HG03139 (cell line): ENCODE results near the gene RBL2.

ENCODE experiments used
- ATAC-seq: cut with Tn5 transposase; IDR thresholded peaks from one replicate; pipeline ENCODE4 v1.9.1; 2021; ENCODE audit not compliant: unreplicated experiment

RBL2 gene

GRCh38 chr16:53449816-53450517, 15.7 kb downstream of the RBL2 start:
- no peak for ATAC-seq

- no peak for ATAC-seq
These were observed 19.7 kb downstream of the RBL2 start for GRCh38 chr16:53453928-53454327.

GRCh38 chr16:53456625-53457024, 22.4 kb downstream of the RBL2 start:
- no peak for ATAC-seq

- ATAC-seq = peak; percentile 100
These were observed 23.4 kb downstream of the RBL2 start for GRCh38 chr16:53457670-53458069.

GRCh38 chr16:53458635-53459034, 24.4 kb downstream of the RBL2 start:
- no peak for ATAC-seq

- ATAC-seq = no peak
These were observed 31.5 kb downstream of the RBL2 start for GRCh38 chr16:53465606-53466280.

- no peak for ATAC-seq
These were observed 42.6 kb downstream of the RBL2 start for GRCh38 chr16:53476867-53477266.

- ATAC-seq = no peak
These were observed 44.7 kb downstream of the RBL2 start for GRCh38 chr16:53478965-53479364.

- no peak for ATAC-seq
These were observed 46.1 kb downstream of the RBL2 start for GRCh38 chr16:53480394-53480793.

GRCh38 chr16:53482123-53482522, 47.9 kb downstream of the RBL2 start:
- ATAC-seq = no peak

- ATAC-seq = no peak
These were observed 50.3 kb downstream of the RBL2 start for GRCh38 chr16:53484542-53484941.

- no peak for ATAC-seq
These were observed 52.0 kb downstream of the RBL2 start for GRCh38 chr16:53486230-53486629.

- no peak for ATAC-seq
These were observed 55.5 kb downstream of the RBL2 start for GRCh38 chr16:53489755-53490154.

GRCh38 chr16:53492503-53492902, 58.2 kb downstream of the RBL2 start:
- no peak for ATAC-seq

- ATAC-seq = no peak
These were observed 60.4 kb downstream of the RBL2 start for GRCh38 chr16:53494636-53495035.

GRCh38 chr16:53495325-53495724, 61.1 kb downstream of the RBL2 start:
- ATAC-seq = no peak

GRCh38 chr16:53498984-53499383, 64.7 kb downstream of the RBL2 start:
- ATAC-seq = no peak

- ATAC-seq = no peak
These were observed 67.1 kb downstream of the RBL2 start for GRCh38 chr16:53501216-53501859.

- peak; percentile 18 for ATAC-seq
These were observed 68.3 kb downstream of the RBL2 start, which contains the start of gene AKTIP for GRCh38 chr16:53502331-53503269. AKTIP (minus strand) TSS chr16:53503209; CDS start chr16:53500259, 2,950 bp downstream.

GRCh38 chr16:53503270-53503923, 69.1 kb downstream of the RBL2 start:
- peak; percentile 93 for ATAC-seq
